HS-27A (cell line): Measurements from ENCODE around the gene SH3PXD2A.

Source experiments
- DNase-seq: peaks from one replicate; pipeline ENCODE4 v3.0.0-alpha.2; 2012; ENCODE audit warnings: low read depth, missing footprints

SH3PXD2A gene

DNA sequence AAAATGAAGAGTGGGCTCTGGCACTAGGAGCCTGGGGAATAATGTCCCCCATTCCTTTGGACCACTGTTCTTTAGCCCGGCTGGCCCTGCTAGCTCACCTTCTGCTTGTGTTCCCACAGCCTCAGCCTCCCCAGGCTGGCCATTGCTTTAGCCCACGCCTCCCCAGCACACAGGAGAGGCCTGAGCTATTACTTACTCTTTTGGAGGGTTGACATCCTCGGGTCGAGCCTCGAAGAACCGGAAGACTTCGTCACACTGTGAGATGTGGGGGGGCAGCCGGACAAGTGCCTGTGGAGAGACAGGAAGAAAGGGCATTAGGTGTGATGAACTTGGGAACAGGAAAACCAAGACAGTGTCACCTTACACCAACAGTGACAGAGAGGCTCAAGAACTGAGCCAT lies 131.3 kb downstream of the SH3PXD2A start:
- no peak for DNase-seq

DNA sequence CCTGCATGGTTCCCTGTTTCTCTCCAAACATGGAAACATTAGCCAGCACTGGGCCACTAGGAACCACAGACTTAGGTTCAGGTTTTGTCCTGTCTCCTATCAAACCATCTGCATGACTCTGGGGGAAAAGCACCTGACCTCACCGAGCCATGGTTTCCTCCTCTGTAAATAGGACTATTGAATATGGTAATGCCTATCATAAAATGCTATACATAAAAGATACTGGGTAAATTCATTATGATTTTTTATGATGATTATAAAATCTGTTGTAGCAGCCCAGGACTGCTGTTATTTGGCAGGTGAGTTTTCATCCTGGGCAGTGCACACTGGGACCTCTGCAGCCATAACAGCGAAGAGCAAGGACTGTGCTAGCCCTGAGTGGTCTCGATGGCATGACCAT lies 131.8 kb downstream of the SH3PXD2A start:
- no peak for DNase-seq

DNA sequence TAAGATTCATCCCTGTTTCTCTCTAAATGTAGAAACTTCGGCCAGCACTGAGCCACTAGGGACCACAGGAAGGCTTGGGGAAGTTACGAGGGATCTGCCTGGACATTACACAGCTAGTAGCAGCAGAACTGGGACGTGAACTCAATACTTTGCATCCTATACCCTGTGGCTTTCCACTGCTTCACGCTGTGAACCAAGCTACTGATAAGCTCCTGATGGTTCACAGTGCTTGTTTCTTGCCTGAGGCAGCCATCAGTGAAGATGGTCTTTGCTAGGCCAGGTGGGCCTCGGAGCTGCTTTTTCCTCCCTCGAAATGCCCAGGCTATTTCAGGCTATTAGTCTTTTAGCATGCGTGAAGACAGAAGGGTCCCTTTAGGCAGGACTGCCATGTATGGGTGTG lies 132.7 kb downstream of the SH3PXD2A start:
- DNase-seq = no peak

DNA sequence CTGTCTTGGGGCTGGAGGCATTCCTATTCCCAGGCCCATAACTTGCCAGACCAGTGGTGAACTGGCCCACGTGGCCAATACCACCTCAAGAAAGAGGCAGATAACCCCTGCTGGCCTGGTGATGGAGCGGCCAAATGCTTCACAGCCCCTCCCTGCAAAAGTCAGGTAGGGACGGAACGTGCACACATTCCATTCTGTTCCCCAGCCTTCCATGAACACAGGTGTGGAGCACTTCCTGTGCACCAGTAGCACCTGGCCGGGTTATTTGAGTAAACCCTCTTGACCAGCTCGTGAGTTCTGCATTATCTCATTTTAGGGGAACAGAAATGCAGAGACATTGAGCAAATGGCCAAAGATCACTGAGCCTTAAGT lies 134.4 kb downstream of the SH3PXD2A start:
- DNase-seq = no peak

DNA sequence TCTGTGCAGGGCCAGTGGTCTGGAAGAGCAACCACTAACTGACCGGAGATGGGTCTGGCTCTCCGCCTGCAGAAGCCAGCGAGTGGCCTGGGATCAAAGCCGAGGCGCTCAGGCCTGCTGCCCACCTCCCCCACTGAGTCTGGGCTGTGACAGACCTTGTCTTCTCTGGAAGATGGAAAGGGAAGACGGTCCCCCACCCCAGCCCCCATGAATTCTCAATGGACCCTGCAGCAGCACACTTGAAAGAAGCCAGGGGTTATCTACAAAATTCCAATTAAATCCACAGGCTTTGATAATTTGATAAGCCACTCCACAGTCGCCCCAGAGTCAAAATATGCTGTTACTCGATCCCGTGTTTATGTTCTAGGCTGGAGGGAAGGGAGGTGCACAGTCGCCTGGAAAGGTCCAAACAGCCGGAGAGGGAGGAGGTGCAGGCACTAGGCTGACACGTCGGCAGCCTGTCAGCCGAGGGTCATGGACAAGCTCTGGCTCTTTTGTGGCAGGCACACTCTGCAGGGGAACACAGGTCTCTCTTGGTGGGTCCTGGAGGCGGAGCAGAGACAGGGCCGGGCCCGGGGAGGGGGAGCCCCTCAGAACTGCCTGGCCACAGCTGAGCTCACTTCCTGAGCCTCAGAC lies 134.9 kb downstream of the SH3PXD2A start:
- no peak for DNase-seq

DNA sequence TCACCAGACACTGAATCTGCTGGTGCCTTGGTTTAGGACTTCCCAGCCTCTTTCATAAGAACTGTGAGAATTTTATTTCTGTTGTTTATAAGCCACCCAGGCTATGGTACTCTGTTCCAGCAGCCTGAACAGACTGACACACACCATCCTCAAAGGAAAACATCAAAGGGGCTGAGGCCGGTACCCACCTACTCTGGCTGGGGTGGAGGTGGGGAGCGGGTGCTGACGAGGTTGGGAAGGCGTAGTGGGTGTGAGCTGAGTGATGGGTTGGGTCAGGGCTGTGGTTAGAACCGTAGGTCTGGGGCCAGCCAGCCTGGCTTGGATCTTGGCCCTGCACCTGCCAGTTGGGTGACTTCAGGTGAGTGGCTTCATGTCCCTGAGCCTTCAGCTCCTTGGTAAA lies 136.3 kb downstream of the SH3PXD2A start:
- no peak for DNase-seq

DNA sequence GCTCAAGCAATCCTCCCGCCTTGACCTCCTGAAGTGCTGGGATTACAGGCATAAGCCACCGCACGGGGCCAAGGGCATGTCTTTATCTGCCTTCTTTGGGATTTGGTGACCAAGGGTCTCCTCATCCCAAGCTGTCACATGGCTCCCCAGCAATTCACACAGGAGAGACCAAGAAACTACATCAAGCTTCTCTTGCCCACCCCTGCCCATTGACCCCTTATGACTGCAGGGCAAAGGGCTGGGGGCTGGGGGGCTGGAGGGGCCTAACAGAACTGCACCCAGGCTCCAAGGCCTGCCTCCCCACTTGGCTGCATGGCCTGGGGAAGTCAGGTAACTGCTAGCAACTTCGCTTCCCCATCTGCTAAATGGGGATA lies 137.1 kb downstream of the SH3PXD2A start:
- DNase-seq = no peak

DNA sequence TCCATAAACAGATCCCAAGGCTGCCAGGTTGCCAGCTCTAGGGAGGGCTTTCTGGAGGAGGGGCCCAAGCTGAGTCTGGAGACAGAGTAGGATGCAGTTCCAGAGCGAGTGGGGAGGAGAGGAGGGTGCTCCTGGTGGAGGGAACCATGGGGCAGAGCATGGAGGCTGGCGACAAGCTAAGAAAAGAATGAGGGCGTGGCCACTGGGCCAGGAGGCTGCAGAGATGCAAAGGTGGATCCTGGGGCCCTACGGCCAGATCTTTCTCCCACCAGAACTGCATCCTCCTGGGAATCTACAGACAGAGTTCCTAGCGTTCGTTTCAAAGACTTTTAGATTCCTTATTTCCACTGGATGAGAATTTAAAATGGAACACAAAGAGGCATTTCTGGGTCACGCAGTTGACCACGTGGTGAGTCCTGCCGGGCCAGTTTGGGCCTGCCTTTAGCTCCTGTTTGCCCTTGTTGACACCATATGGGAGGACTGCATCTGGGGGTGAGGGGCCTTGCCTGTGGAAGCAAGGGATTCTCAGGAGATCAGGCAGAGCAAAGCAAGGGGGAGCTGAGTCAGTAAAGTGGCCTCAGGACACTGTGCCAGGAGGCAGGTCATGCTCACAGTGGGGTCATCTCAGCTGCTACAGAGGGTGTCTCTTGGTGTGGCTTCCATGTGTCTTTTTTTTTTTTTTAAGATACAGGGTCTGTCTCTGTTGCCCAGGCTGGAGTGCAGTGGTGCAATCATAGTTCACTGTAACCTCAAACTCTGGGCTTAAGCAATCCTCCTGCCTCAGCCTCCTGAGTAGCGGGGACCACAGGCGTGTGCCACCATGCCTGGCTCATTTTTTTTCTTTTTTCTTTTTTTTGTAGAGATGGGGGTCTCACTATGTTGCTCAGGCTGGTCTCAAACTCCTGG lies 137.8 kb downstream of the SH3PXD2A start:
- no peak for DNase-seq

DNA sequence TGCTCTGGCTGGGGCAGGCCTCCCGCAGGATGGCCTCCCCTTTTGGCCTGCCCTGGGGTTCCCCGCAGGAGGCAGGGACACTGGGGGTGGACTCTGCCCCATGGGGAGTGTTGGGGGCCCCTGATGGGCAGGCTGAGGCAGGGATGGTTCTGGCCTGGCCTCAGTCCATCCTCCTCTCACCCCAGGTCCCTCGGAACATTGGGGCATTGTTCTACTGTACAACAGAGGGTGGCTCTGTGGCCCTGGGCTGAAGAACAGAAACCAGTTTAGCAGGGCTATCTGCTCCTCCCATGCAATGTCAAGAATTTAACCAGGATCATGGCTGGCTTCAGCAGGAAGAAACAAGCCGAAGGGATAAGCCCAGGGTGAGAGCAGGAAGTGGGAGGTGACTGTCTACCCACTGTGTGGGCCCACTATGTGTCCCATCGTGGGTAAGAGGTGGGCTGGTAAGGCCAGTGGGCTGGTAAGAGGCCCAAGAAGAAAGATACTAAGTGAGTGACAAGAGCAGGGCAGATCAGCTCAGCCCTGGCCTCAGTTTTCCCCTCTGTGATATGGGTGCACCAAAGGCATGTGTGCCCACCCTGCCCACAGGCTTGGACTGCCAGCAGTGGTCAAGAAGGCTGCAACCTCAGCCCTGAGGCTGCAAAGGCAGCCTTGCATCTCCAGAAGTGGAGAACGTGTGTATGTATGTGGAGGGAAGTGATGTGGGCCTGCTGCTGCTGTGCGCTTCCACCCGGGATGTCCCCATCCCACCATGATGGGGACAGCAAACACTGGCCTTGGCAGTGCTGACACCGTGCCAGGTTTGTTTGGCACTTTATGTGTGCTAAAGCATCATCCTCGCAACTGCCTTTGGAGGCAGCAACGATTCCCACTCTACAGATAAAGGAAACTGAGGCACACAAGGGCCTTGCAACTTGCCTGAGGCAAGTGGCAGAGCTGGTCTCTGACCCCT lies 138.9 kb downstream of the SH3PXD2A start:
- no peak for DNase-seq

DNA sequence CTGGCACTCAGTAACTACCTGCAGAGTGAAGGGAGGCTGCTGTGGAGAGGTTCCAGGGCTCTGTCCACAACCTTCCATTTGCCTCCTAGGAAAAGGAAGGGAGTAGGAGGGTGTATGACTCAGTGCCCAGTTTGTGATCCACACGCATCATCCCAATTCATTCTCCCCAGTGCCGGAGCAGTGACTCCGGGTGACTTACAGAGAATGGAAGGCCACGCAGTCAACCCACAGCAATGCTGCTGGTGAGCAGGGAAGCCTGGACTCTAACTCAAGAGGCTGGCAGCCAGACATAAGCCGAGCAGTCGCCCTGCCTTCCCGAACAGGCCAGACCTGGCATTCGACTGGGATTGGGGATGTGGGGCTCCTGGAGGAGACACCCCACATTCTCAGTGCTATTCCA lies 139.9 kb downstream of the SH3PXD2A start:
- no peak for DNase-seq

DNA sequence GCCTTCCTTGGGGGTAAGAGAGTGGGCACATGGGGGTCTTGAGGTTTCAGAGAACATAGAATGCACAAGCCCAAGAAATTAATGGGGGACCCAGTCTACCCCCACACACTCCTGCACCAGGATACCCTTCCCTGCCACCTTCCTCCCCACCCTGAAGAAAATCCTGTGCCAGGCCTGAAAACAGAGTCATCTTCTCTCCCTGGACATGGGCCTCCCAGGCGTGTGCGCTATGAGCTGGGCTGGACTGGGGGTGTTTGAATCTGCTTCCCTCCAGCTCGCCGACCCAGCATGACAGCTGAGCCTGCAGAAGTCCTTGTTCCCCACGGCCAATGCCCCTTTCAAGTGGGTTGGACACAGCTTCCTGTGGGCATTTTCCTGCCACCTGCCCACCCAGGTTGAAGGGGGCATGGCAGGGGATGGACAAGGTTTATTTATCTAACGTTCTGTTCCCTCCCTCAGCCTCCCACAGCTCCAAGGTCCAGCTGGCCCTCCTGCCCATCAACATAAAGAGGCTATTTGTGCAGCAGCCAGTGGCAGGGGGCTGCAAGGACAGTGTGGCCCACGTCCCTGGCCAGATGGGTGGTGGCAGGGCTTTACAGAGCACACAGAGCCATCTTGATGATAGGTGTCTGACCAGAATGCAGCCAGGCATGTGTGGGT lies 141.0 kb downstream of the SH3PXD2A start:
- no peak for DNase-seq

DNA sequence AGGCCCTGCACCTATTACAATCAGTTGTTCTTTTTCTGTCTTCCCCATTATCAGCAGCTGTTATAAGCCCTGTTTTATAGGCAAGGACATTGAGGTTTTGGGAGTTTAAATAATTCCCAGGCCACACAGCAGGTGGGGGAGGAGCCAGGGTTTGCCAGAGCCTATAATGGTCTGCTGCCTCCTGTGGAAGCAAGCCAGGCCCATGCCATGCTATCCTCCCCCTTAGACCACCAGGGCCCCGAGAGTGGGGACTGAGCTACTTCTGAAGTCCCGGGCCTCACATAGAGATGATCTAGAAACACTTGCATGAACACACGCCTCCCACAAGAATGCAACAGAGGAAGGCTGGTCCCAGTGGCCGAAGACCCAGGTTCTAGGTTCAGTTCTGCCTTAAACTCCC lies 141.7 kb downstream of the SH3PXD2A start:
- DNase-seq = no peak

DNA sequence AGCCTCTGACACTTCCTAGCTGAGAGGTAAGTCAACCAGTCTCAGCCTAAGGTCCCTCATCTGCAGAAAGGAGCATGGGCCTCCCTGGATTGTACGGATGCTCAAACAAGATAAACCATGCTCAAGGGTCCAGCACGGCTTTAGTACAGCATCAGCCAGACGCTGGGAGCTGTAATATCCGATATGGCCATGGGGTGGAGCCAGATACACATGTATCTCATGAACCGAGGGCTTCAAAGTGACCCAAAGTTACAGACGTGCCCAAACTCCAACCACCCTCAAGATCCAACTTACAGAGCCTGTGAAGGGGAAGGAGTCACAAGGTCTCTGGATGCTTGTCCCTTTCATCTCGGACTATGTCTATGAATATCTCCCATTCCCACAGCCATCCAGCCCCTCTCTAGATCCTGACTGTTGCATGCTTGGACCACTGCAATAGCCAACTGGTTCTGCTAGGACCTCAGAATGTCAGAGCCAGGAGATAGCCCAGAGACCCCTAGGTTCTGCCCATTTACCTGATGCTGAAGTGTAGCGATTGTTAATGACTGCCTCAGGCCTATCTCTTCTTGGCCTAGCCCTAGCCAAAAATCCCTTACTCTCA lies 142.4 kb downstream of the SH3PXD2A start:
- DNase-seq = peak; percentile 20

DNA sequence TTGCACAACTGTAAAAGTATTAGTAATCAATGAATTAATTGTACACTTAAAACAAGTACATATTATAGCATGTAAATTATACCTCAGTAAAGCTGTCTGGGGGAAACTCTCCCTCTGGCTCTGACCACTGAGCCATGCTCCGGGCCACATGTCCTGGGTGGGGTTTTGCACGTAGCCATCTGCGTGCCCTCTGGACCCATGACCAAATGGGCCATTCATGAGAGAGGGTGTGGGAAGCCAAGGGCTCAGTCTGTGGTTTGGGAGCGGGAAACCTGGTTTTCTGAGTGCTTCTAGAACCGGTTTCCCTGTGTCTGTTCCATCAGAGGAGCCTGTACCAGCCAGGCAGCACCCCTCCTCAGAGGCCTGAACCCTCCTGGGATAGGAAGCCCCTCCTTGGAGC lies 143.2 kb downstream of the SH3PXD2A start:
- DNase-seq = no peak

DNA sequence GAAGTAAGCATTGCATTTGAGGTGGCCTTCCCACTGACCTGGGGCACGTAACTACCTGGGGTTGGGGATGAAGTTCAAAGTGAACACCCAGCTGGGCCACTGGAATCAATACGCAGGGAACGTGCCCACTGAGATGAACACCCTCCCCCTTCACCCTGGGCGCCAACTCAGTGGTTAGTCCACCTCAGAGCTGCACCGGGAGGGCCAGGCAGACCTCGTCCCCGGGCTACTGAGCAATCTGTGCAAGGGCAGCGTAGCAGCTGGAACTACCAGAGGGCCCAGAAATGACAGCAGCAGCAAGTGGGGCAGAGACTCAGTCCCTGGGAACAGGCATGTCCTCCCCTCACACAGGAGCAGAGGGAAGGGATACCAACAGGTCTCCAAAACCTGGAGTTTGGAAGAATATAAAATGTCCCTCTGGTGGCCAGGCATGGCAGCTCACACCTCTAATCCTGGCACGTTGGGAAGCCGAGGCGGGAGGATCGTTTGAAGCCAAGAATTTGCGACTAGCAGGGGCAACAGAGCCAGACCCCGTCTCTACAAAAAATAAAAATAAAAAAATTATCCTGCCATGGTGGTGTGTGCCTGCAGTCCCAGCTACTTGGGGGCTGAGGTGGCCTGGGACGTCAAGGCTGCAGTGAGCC lies 143.9 kb downstream of the SH3PXD2A start:
- DNase-seq = no peak

DNA sequence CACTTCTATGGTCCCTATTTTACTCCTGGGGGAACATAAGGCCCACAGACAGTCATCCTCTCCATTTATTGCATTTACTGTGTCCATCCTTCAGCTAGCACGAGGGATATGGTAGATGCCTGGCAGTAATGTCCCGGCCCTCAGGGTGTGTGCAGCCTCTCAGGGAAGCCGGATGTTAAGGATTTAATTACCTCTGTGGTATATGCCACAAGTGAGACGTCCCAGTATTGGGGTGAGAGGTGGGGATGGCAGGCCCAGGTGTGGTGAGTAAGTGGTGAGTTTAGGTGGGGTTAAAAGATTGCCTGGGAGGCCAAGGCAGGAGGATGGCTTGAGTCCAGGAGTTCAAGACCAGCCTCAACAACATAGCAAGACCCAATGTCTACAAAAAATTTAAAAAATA lies 144.9 kb downstream of the SH3PXD2A start:
- DNase-seq = no peak

DNA sequence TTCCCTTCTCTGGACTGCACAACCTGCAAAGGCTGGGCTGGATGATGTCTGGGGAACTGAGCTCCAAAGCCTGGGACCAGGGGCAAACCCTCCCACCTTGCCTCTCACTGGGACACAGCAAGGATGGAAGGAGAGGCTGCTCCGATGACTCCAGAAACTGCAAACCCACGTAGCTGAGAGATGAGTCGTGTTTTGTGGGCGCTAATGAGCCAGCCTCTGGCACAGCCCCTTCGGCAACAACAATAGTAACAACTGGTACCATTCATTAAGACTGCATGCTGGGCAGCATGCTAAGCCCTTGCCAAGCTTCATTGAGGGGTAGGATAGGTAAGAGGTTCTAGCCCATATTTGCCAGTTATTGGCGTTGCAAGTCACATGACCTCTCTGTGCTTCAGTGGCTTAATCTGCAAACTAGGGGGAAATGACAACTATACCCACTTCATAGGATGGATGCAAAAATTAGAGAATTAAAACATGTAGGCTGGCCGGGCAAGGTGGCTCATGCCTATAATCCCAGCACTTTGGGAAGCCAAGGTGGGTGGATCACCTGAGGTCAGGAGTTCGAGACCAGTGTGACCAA lies 145.9 kb downstream of the SH3PXD2A start:
- DNase-seq = no peak

DNA sequence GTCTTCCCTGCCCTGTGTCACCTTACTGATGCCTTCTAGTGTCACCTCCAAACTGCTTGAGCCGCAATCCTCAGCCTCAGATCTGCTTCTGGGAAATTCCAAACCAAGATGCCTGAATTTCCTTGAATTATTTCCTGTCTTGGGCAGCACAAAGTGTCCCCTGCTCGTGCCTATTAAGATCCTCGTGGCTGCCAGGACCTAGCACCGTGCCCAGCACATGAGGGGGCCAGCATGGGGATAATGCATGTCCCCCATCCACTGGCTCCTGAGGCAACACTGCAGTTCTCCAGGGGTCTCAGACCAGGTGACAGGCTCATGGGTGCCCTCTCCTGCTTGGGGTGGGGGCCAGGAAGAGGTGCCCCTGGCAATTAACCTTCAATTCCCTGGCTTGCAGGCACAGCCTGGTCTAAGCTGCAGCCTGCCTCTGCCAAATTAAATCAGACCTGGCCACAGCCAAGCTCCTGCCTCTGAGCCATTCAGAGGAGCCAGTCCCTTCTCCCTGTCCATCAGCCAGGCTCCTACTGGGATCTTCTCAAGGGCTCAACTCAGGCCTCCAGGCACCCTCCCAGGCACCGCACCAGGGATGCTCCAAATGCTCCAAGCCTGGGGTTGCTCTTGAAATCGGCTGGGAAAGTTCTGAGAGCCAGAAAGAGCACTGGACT lies 146.6 kb downstream of the SH3PXD2A start:
- no peak for DNase-seq

DNA sequence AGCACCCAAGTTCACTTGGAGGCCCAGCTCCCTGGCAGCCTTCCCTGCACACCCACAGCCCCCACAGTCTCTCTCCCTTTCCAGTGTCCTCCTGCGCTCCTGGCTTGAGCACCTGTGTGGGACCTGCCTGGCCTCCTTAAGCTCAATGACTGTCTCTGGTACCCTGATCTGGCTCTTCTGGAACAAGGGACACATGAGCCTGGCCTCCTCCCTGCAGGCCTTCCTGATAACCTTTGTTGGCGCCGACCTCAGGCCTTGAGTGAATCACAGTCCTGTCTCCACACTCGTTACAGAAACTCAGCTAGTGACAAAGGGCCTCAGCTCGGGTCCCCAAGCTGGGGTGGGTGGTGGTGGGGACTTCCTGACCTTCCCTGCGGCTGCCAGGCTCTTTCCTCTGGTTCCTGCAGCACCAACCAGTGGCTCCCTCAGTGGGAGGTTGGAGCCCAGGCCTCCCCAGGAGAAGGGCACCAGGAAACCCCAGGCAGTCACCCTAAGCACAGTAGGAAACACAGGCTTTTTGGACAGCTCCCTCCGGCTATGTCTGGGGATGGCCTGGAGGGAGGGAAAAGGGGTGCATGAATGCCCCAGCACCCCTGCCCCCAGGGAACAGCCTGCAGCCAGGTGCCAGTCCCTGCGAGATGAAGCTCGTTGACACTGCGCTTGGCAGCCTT lies 147.3 kb downstream of the SH3PXD2A start:
- DNase-seq = no peak

DNA sequence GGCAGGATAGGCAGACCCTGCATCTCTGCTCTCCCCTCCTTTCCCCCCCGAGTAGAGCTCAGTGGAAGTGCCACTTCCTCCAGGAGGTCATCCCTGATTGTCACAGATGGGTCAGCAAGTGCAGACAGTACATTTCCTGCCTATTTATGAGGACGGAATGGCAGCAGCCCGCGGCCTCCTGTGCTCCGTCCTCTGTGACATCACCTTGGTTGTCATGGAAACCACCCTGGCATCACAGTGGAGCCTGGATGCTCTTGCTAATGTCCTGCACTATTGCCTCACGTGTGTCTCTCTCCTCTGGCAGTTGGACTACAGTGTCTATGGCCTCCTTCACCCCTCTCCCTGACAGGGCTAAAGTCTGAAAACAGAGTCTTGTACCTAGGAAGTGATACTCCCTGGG lies 148.6 kb downstream of the SH3PXD2A start:
- DNase-seq = no peak
